GM18507 (cell line): Measurements from ENCODE around the gene ARHGEF16.

Source experiments
- DNase-seq: peaks from one replicate; pipeline ENCODE4 v3.0.0; 2011; ENCODE audit warnings: low read depth; ENCODE audit not compliant: insufficient read length; ENCODE audit errors: extremely low spot score
- FAIRE-seq: peaks from 2 replicates; lab custom pipeline; 2011; peaks lifted over from hg19 to GRCh38; lab: Jason Lieb, UNC

The ARHGEF16 gene

GRCh38 chr1:3420218-3420951 lies 34.1 kb upstream of the ARHGEF16 start:
- FAIRE-seq (no peak), DNase-seq (no peak)

GRCh38 chr1:3422638-3423037 lies 31.8 kb upstream of the ARHGEF16 start:
- FAIRE-seq: no peak

GRCh38 chr1:3423245-3423829 lies 31.1 kb upstream of the ARHGEF16 start:
- no peak for FAIRE-seq

More at GRCh38 chr1:3422638-3423037, 31.8 kb upstream of the ARHGEF16 start:
- no peak for DNase-seq

DNA sequence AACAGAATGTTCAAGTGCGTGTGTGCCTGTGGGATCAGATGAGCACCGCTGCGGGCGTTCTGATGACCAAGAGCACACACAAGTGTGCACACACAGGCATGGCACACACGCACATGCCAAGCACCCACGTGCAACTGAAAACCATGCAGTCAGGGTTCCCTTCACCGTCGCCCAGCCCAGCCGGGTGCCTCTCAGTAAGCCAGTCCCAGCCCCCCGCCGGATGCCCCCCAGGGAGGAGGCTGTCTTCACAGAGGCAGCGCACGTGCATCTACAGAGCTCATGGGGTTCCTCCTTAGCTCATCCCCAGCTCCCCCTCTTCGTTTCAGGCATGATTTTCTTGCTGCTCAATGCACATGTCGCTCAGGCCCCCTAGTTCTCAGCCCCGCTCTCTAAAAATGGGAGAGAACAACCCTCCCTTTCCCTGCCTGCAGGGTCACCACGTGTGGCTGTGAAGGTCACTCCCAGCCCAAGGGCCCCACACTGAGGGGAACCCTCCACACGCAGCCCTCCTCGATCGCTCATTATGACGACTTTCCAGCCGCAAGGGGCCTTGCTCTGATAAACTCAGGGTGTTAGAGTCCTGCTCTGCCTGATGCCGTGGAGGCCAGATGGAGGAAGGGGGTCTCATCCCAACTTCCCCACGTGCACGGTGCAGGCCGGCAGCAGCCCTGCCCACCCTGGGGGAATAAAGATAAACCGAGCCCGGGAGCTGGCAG lies 30.4 kb upstream of the ARHGEF16 start:
- FAIRE-seq (no peak), DNase-seq (no peak)

More at GRCh38 chr1:3423245-3423829, 31.1 kb upstream of the ARHGEF16 start:
- DNase-seq: no peak

GRCh38 chr1:3425486-3426215 lies 28.8 kb upstream of the ARHGEF16 start:
- FAIRE-seq: no peak
- DNase-seq: no peak

GRCh38 chr1:3426956-3427535 lies 27.4 kb upstream of the ARHGEF16 start:
- FAIRE-seq (no peak), DNase-seq (no peak)

GRCh38 chr1:3427711-3428704 lies 26.5 kb upstream of the ARHGEF16 start:
- FAIRE-seq: no peak
- DNase-seq: no peak

DNA sequence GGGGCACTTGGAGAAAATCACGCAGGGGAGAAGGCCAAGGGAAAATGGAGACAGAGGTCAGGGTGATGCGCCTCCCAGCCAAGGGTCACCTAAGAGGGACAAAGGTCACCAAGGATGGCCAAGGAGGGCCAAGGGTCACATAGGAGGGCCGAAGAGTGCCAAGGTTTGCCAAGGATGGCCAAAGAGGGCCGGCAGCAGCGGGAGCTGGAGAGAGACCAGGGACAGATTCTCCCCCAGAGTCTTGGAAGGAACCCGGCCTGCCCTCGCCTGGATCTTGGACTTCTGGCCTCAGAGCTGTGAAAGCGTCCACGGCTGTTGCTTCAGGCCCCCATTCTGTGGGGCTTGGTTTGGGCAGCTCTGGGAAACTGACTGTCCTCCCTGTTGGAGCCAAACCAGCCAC lies 25.6 kb upstream of the ARHGEF16 start:
- FAIRE-seq (no peak), DNase-seq (no peak)

- FAIRE-seq: no peak
- no peak for DNase-seq
These were observed 25.1 kb upstream of the ARHGEF16 start for GRCh38 chr1:3429320-3429719.

GRCh38 chr1:3429766-3430165 lies 24.7 kb upstream of the ARHGEF16 start:
- FAIRE-seq (no peak), DNase-seq (no peak)

DNA sequence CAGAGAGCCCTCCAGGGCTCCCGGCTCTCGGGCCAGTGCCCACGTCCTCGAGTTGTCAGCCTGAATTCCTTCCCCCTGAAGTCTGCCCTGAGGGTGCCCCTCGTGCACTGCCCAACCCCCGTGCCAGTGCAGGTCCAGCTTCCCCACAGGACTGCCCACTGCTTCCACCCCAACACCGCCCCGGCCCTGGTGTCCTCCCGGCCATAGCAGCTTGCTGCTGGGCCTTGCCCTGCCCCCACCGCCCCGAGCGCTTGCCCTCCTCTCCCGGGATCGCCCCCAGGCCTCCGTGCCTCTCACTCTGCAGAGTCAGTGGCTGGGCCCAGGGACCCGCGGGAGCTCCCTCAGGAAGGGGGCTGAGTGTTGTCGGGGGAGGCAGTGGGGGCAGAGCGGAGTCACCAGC lies 24.1 kb upstream of the ARHGEF16 start:
- no peak for FAIRE-seq

DNA sequence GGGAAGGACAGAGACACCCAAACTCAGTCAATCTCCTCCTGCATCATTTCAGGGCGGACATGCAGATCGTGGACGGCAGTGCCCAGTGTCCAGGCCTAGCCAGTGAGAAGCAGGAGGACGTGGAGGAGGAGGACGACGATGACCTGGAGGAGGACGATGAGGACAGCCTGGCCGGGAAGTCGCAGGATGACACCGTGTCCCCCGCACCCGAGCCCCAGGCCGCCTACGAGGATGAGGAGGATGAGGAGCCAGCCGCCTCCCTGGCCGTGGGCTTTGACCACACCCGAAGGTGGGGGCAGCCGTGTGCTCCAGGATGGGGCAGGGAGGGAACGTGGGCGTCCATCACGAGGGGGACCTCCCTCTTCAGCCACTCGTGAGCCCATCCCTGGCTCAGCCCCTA lies 23.6 kb upstream of the ARHGEF16 start:
- FAIRE-seq (no peak), DNase-seq (no peak)

More for the DNA sequence above, 24.1 kb upstream of the ARHGEF16 start:
- no peak for DNase-seq

DNA sequence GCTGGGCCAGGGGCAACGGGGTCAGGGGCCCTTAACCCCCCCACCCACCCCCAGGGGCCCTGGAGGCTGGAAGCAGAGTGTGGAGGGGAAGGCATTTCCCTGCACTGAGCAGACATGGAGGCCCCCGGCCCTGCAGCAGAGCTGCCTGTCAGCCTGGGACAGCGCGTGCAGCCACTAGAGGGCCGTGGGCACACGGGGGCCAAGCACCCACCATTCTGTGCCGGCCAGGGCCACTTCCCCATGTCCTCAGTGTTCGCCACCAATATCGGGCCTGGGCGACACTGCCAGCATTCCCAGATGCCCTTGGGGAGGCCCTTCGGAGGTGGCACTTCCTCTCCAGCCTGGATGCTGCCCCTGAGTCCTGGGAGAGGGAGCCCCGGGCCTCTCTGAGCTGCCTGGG lies 23.2 kb upstream of the ARHGEF16 start:
- DNase-seq (no peak), FAIRE-seq (no peak)

- DNase-seq (no peak), FAIRE-seq (no peak)
These were observed 22.8 kb upstream of the ARHGEF16 start for GRCh38 chr1:3431686-3432085.

DNA sequence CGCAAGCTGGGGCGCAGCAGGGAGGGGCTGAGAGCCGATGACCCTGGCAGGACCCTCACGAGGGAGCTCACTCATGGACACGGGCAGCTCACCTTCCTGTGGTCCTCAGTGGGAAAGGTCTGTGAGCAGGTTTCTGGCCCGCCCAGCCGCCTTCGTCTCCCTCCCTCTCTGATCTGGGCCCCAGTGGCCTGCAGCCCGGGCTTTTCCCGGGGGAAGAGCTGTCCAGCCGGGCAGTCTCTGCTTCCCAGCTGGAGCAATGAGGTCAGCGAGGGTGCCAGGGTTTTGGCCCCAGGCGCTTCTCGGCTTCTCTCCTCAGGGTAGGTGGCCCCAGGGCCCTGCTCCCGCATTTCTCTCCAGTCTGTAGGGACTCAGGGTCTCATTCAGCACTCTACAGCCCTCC lies 22.2 kb upstream of the ARHGEF16 start:
- no peak for DNase-seq
- no peak for FAIRE-seq

GRCh38 chr1:3433076-3433475 lies 21.4 kb upstream of the ARHGEF16 start:
- FAIRE-seq (no peak), DNase-seq (no peak)

DNA sequence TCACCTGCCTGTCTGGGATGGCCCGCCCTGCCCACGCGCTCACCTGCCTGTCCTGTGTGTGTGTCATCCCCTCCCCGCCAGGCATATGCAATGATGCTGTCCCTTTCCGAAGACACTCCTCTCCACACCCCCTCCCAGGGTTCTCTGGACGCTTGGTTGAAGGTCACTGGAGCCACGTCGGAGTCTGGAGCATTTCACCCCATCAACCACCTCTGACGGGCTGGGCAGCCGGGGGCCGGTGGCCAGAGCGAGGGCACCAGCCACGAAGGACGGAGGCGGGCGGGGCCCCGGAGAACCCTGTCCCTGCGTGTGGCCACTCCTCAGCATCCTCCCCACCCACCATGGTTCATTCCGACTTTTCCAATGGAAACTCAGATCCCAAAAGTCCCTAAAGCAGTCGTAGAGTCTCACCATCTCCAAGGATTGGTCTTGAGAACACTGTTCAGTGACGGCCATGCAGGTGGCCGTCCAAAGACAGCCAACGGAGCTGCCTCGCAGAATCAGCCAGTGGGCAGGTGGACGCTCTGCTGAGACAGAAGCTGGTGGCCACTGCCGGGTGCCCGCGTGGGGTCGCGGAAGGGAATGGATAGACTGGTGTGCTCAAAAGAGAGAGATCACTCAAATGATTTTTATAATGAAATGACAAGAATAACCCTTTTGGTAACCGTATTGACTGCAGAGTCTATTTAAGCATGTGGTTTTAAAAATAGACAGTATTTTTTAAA lies 20.7 kb upstream of the ARHGEF16 start:
- no peak for FAIRE-seq
- no peak for DNase-seq
